Measurements from ENCODE around the gene ADAMTSL5.

DNA sequence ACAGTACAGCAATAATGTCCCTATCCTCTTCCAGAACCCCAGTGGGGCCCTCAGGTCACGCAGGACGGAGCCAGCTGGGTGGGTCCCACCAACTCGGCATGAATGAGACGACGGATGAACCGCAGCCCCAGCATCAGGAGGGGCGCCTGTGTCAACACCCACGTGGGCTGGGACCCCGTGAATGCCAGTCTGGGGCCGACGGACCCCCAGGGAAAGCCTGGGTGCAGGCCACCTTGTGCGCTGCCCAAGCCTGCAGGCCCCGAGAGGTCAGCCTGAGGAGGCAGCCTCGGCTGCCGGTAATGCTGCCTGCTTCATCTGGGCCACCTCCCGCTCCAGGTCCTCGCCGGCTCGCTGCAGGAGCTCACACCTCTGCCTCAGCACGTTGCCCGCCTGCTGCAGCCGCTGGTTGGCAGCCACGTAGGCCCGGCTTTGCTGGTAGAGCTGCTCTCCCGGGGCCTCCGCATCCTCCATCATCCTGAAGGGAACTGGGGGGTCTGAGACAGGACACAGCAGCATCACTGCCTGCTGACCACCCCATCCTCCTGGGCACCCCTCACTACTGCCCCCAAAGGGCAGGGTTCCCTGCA is 38.0 kb downstream of the ADAMTSL5 start:
- TF ChIP-seq, protein P1, sequence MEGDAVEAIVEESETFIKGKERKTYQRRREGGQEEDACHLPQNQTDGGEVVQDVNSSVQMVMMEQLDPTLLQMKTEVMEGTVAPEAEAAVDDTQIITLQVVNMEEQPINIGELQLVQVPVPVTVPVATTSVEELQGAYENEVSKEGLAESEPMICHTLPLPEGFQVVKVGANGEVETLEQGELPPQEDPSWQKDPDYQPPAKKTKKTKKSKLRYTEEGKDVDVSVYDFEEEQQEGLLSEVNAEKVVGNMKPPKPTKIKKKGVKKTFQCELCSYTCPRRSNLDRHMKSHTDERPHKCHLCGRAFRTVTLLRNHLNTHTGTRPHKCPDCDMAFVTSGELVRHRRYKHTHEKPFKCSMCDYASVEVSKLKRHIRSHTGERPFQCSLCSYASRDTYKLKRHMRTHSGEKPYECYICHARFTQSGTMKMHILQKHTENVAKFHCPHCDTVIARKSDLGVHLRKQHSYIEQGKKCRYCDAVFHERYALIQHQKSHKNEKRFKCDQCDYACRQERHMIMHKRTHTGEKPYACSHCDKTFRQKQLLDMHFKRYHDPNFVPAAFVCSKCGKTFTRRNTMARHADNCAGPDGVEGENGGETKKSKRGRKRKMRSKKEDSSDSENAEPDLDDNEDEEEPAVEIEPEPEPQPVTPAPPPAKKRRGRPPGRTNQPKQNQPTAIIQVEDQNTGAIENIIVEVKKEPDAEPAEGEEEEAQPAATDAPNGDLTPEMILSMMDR (IDR thresholded peaks at IDR 0.05), result no peak
- no peak for TF ChIP-seq POLR2AphosphoS5 (IDR thresholded peaks at IDR 0.05)

All from gastroesophageal sphincter (tissue), 3 donors.